ENCODE data around the gene GRIA1. TPM values are rescaled to one million over a fixed set of nuclear protein-coding genes. Genes with fewer than 3 reads are reported as not detected.
A peak's percentile ranks its signal among the peaks of the same experiment; 100 is the strongest.

GRIA1 gene
- total and polyA plus RNA-seq, 2 of the 4 experiments (the other 2 are of a cell fraction): 0.48 to 1.3 TPM

- peak; percentile 95 for DNase-seq
- no peaks in the 10 kb centered on the region for H3K9me3 ChIP-seq (ENCODE audit: control insufficient read depth, insufficient read depth, low read length)
- no peaks in the 10 kb centered on the region for H3K36me3 ChIP-seq (ENCODE audit: control insufficient read depth, insufficient read depth, low read length)
- H3K9ac ChIP-seq (ENCODE audit: low read depth, low read length): peak overlapping the region; percentile 43
- no peaks in the 10 kb centered on the region; the same call in 1 of the 2 replicates for H3K9me1 ChIP-seq (ENCODE audit: insufficient read depth, low read length)
- BruUV-seq (replicated peaks): no TSS peak
- peak overlapping the region; percentile 99 for H2BK5ac ChIP-seq (ENCODE audit: low read depth, low read length, poor library complexity, severe bottlenecking)
- H4K91ac ChIP-seq (ENCODE audit: insufficient read depth, low read depth, low read length): peak overlapping the region; percentile 75
- H2BK120ac ChIP-seq (ENCODE audit: low read depth, low read length): peak overlapping the region; percentile 96
- H3K27me3 ChIP-seq (ENCODE audit: control insufficient read depth, insufficient read depth, low read length): no peaks in the 10 kb centered on the region
- peak overlapping the region; percentile 85 for H3K23ac ChIP-seq (ENCODE audit: low read depth, low read length)
- POLR2A ChIA-PET (ENCODE audit: unreplicated experiment): no interaction called here
- WGBS, 2 experiments (ENCODE audit: extremely low coverage in 2 of 2, insufficient read length in 1 of 2): no CpG with 5 or more reads among the region's 1 CpG
- H2AK9ac ChIP-seq (replicated peaks; ENCODE audit: low read depth, low read length, poor library complexity): no peak overlapping the region
- H3K56ac ChIP-seq (ENCODE audit: extremely low read depth, insufficient read depth, low read length): peak overlapping the region; percentile 89
- H4K5ac ChIP-seq (ENCODE audit: low read depth, low read length): peak overlapping the region; percentile 100
- peak overlapping the region; percentile 98; the same call in 2 of the 3 replicates for H2BK15ac ChIP-seq (ENCODE audit: low read depth, low read length)
- H2BK20ac ChIP-seq (ENCODE audit: low read depth, low read length): peak overlapping the region; percentile 100
- H2AK5ac ChIP-seq (ENCODE audit: low read depth, low read length): no peak overlapping the region
- H2AFZ ChIP-seq (replicated peaks; ENCODE audit: low read length, poor library complexity): no peak overlapping the region
- H3K79me1 ChIP-seq (ENCODE audit: low read depth in 1 of 2, low read length in 2 of 2): no peaks in the 10 kb centered on the region
- dilution Hi-C loops (cut with HindIII; ENCODE audit: low sequenced_read_pairs, unreplicated experiment): no loop called here
- H4K8ac ChIP-seq (ENCODE audit: low read depth in 2 of 2, low read length in 2 of 2): peak overlapping the region; percentile 71 to 95
- H3K4me3 ChIP-seq (ENCODE audit: insufficient read depth, low read depth, low read length): no peak overlapping the region
- peaks cover 6% of the 10 kb centered on the region for H3K4me1 ChIP-seq (ENCODE audit: control insufficient read depth, insufficient read depth, low read length)
- H4K20me1 ChIP-seq (ENCODE audit: insufficient read depth, low read length): no peaks in the 10 kb centered on the region
- CTCF ChIA-PET: interaction anchor here (0.9 kb wide), 1 partner anchor 83 kb away, joined by 3 read pairs; no protein-coding TSS in a partner anchor
- peak overlapping the region; percentile 67; the same call in 1 of the 2 replicates for H3K4me2 ChIP-seq (ENCODE audit: low read depth, low read length)
- peak overlapping the region; percentile 99 for H3K27ac ChIP-seq (ENCODE audit: insufficient read depth, low read length)
- peak; percentile 92 for ATAC-seq (ENCODE audit: low read depth)
- H3K4ac ChIP-seq (ENCODE audit: low read depth, low read length): peak overlapping the region; percentile 100
- H3K14ac ChIP-seq (replicated peaks; ENCODE audit: low read depth, low read length): peak overlapping the region; percentile 80
- H3K18ac ChIP-seq (ENCODE audit: low read depth, low read length): peak overlapping the region; percentile 94
- intact Hi-C loops (cut with micrococcal nuclease): no loop called here
- in situ Hi-C loops (cut with MboI; ENCODE audit: low sequenced_read_pairs): no loop called here
- TF ChIP-seq CHD1 (IDR thresholded peaks at IDR 0.05; ENCODE audit: low read depth, low read length) (no peak), CEBPB (IDR thresholded peaks at IDR 0.05; ENCODE audit: low read depth, low read length) (no peak), BHLHE40 (IDR thresholded peaks at IDR 0.05; ENCODE audit: low read depth, low read length) (peak; percentile 40; the same call in 1 of the 2 replicates), USF2 (IDR thresholded peaks at IDR 0.05; ENCODE audit: low read depth, low read length) (peak; percentile 88), RCOR1 (IDR thresholded peaks at IDR 0.05; ENCODE audit: insufficient replicate concordance, low read length) (no peak), RAD21 (IDR thresholded peaks at IDR 0.05; ENCODE audit: low read length) (peak; percentile 17), POLR2A (IDR thresholded peaks at IDR 0.05; ENCODE audit: low read depth, low read length) (no peak), ELK1 (IDR thresholded peaks at IDR 0.05; ENCODE audit: borderline replicate concordance, low read depth, low read length) (no peak), RFX5 (IDR thresholded peaks at IDR 0.05; ENCODE audit: low read depth, low read length) (no peak), MAZ (IDR thresholded peaks at IDR 0.05; ENCODE audit: borderline replicate concordance, low read depth, low read length) (peak; percentile 36; the same call in 1 of the 2 replicates), SMC3 (IDR thresholded peaks at IDR 0.05; ENCODE audit: low read depth, low read length) (no peak), FOS (IDR thresholded peaks at IDR 0.05; ENCODE audit: low read depth, low read length) (peak; percentile 62; the same call in 1 of the 2 replicates), MAFK (IDR thresholded peaks at IDR 0.05; ENCODE audit: low read depth, low read length) (peak; percentile 25; the same call in 1 of the 2 replicates), NFE2L2 (IDR thresholded peaks at IDR 0.05; ENCODE audit: low read depth, low read length) (peak; percentile 56; the same call in 1 of the 2 replicates), CTCF (conservative IDR thresholded peaks at IDR 0.05; ENCODE audit: low read depth, low read length) (no peak)
Observed at GRCh38 chr5:153551537-153552079, 61.1 kb downstream of the GRIA1 start.
